HG02571 (cell line): ENCODE results near the gene OR4K1.
"Not testable (repeated sequence)": the region's sequence is repeated elsewhere in the genome, so short reads cannot be mapped to it uniquely, and the experiment has no call there.

Experiments used
- ATAC-seq: cut with Tn5 transposase; IDR thresholded peaks from one replicate; pipeline ENCODE4 v1.9.1; 2021; ENCODE audit warnings: mild to moderate bottlenecking, moderate library complexity; ENCODE audit not compliant: unreplicated experiment

OR4K1 gene, protein sequence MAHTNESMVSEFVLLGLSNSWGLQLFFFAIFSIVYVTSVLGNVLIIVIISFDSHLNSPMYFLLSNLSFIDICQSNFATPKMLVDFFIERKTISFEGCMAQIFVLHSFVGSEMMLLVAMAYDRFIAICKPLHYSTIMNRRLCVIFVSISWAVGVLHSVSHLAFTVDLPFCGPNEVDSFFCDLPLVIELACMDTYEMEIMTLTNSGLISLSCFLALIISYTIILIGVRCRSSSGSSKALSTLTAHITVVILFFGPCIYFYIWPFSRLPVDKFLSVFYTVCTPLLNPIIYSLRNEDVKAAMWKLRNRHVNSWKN

DNA sequence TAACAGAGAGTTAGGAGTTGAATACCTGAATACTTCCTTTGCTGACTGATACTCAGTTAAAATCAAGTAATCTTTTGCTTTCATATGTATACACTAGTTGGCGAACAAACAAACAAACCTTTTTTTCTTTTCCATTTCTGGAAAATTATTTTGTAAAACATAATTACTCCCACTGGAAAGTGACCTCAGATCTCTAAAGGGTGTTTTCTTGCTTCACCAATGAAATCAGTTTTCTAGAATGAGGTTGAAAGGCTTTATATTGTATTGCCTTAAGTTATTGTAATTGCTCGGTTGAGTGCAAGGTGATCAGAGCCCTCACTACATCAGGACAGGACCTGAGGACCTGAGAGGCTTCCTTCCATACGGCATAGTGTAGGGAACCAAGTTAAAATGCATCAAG lies at the start of gene OR4K1:
Gene OR4K1, plus strand, starts transcription at position 301 of the 400 bp plus-strand sequence. CDS start 4,750 bp downstream, outside the sequence.
- ATAC-seq, result no peak

DNA sequence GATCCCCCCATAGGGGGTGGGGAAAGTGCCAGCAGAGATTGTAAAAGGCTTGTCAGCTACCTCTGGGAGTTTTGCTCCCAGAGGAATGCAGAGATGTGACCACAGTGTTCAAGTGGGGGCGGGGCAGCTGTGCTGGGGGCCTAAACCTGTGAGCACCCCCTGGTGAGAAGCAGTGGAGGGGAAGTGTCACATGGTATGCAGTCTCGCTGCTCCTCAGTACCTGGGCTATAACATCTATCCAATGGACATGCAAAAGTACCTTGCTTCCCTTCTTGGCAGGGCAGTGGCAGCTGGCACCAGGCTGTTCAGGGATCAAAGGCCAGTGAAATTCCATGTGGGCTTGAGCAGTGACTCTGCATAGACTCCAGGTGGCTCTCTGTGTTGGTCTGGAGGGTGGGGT lies 35.4 kb upstream of the OR4K1 start:
- no peak for ATAC-seq

DNA sequence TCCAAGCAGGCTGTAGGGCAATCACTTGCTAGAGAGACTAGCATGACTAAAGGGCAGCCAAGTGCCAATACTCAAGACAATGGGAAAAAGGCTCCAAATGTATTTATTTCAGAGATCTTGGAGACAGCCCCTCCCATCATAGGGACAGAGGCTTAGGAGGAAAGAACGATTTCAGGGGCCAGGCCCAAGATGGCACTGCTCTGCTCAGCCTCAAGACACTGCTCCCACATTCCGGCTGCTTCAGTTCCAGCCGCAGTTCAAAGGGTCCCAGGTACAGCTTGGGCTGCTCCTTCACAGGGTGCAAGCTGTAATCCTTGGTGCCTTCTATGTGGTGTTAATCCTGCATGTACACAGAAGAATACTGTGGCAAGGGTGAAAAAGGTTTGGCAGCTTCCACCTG lies 29.7 kb upstream of the OR4K1 start:
- ATAC-seq, result no peak

DNA sequence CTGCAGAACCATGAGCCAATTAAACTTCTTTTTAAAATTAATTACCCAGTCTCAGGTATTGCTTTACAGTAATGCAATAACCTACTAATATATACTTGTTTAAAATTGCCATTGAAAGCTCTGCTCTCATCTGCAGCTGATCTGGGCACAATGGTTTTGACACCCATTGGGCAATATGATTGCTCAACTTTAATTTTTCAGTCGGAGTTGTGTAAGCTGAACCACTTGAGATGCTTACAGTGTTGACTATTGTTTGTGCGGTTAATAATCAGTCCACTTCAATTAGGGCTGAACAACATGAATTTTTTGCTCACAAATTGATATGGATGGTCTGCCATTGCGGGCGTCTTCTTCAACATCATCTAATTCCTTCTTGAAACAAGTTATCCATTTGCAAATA lies 28.3 kb upstream of the OR4K1 start:
- no peak for ATAC-seq

DNA sequence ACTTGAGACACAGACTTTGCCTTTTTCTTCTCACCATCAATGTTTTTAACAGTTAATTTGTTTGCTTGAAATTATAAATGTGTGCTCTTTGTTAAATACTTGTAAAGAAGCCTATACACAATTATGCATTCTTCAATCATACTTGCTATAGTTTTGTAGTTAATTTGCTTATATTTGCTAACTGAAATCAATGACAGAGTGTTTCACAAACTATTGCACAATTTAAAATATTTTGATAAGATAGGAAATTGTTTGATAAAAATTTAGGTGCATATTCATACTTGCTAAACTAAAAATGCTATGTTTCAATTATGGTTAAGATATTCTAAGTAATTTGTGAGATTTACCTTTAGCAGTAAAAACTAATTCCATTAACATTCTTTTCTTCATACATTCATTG lies 24.1 kb upstream of the OR4K1 start:
- ATAC-seq, result no peak

DNA sequence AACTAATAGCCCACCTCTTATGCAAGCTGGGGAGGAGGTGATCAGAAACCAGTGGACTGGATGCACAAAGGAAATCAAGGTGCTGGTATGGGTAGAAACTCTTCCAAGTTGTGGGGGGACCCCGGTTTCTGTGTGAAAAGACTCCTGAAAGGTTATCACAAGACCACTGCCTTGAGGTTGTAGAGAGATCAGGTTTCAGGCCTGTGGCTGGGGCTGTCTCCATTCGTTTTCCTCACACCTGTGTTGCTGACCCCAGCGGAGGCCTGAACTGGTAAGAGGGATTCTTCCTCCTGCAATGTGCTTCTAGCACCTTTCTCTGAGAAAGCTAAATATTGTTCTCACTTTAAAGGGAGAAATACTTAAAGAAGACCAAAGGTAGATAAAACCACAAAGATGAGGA lies 19.6 kb upstream of the OR4K1 start:
- ATAC-seq, result no peak

DNA sequence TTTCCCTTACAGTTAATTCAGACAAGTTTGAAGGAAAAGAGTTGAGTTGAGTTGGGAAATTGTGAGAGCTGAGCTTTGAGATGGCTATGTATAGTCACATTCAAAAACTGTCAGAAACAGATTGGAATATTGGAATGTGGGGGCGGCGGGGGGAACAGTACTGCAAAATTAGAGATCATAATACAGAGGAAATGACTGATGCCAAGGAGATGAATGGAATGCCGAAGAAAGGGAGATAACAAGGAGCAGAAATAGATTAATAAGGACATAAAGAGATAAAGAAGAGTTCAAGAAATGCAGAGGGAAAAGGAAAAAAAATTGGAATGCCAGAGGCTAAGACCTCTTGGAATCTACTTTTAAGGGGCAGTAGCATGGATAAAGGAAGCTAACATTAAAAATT lies 13.5 kb upstream of the OR4K1 start:
- ATAC-seq, result no peak

DNA sequence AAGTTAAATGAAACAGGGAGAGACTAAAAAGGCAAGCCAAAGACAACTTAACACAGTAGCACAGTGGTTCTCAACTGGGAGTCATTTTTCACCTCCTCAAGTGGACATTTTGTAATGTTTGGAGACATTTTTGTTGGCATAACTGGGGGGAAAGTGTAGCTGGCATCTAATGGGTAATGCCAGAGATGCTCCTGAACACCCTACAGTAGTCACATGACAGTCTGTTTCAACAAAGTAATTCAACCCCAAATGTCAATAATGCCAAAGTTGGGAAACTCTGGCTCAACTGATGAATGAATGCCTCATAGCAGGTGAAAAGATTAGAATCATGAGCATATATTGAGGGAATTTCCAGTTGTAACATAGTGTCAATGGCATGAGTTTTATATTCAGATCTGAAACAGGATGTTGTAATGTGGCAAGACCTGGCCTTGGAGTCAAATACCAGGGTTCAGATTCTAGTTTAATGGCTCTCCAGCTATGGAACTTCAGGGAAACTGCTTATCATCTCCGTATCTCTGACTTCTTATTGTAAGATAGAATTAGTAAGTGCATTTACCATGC lies 12.7 kb upstream of the OR4K1 start:
- no peak for ATAC-seq

DNA sequence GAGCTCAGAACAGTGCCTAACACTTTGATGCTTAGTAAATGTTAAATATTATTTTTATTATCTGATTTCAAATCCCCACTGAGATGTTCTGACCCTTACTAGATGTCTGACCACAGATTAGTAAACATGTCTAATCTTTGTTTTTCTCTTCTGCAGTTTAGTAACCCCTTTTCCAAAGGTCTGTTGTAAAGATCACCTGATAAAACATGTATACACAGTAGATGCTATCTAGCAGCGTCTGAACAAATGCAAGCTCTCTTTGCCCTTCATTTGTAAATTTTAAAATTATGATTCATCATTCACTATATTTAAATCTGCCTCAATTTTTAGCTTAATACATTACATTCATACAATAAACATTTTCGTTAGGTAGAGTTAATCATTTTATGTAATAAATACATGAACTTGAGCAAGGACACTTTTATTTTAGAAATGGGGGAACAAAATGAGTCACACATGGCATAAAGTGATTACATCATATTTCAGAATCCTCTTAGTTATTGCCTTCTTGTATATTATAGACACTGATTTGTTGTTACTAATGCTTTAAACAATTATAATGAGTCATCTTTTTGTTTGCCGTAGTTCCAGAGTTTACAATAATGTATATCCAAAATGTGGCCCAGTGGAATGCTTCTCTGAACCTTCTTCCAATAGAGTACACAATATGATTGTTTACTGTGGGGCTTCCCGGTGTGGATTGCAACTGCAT lies 12.0 kb upstream of the OR4K1 start:
- no peak for ATAC-seq

DNA sequence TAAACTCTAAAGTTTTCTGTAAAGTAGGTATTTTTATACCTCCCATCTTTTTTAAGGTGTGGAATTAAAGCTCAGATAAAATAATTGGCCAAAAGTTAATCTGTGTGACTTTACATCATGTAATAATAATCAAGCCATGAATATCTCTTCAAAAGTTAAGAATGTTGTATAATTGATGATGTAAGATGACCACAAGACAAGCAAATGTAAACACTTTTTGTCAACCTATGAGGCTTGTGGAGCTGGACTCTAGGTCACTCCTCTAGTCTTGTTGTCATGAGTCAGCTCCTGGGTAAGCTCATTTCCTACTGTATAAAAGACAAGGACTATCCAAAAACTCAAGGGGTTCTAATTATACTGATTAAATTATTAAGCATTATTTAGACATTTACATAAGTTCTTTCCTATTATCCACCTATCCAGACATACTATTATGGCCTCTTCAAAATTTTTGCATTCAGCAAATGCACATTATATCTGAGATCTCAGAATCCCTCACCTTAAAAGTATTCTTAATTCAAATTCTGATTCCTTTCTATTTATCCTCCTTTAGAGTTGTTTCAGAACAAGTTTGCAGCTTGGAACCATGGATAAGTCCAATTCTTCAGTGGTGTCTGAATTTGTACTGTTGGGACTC lies 10.6 kb upstream of the OR4K1 start, which contains the start of gene OR4K5:
Gene OR4K5, plus strand, starts transcription at position 587 of the 637 bp plus-strand sequence. Its CDS starts 0 bp downstream, at position 587.
- ATAC-seq, result no peak

DNA sequence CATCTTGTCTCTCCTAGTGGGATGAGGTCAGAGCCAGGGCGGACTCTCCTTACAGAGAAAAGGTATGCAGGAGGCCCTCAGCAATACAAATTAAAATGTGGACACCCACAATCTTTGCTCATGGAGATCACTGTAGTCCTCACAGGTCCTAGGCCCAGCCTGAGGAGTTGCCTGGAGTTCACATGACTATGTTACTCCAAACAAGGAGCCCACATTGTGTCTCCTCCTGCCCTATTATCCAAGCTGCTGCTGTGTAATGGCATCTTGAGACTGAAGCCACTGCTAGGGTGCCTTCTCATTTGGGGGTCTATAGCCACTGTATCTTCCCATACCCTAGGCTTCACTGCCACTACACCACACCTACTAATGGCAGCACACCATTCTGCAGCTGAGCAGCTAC lies 11.0 kb downstream of the OR4K1 start:
- ATAC-seq, result no peak

DNA sequence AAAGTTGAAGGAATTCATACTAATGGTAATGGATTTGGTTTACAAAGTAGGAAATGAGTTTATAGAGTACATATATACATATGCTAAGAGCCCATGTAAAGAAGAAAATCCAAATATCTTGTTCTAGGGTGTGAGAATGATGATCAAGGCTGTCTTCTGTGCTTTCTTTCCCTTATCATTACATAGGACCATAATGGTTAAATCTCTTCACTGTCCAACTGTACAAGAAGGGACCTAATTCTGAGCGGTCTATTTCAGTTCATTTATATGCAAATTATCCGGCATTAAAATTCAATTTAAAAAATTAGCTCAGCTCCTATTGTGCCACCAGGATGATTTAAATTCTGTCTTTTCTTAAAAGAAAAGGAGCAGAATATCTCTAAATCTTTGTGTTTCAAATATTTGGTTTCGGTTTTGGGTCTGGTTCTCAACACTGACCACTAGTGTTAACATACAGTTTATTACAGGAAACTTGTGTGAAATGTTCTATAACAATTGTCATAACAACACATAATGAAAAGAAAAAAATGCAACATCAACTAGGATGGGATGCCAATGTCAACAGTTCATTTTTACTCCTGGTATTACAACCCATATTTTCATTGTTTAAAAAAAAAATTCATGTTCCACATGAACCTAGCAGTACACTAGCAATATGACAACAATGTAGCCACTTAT lies 16.8 kb downstream of the OR4K1 start:
- ATAC-seq, result no peak

DNA sequence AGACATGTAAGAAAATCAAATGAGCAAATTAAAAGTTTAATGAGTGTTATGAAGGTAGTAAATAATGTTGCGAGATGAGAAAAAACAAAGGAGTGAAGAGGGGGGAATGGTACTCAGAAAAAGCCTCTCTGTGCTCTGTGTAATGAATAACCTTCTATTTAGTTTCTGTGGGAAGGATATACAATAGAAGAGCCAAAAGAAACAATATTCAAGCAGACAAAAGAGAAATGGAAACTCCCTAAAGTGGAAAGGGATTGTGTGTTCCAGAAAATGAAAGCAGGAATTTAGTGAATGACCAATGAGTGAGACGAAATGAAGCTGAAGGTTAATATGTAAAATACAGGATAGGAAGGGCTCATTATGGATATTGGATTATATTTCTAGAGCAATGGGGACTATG lies 18.5 kb downstream of the OR4K1 start:
- ATAC-seq, result no peak

DNA sequence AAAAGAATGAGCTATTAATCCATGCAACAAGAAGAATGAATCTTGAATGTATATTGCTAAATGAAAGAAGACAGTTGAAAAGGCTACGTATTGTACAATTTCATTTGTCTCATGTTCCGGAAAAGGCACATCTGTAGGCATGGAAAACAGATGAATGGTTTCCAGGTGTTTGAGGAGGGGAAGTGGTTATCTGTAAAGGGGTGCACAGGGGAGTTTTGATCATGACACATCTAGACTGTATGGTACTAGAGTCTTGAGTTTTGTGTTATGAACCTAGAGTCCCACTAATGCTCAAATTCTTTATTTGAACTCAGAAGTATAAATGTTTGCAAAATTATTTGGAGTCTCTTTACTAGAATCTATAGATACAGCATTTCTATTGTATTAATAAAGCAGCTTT lies 39.0 kb downstream of the OR4K1 start:
- ATAC-seq, result not testable (repeated sequence)

DNA sequence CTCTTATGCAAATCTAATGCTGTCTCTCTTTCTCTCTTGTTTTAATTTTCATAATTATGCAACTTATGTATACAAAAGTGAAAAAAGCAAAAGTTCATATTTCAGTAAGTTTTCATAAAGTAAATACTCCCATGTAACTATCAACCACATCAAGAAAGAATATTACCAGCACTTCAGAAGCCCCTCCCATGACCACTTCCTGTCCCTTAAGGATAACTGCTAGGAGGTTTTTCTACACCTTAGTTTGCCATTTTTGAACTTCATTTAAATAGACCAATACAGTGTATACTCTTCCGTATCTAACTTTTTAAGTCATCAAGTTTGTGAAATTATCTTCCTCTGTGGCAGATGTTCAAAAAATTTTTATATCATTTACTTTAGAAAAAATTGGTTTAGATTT lies 44.1 kb downstream of the OR4K1 start:
- ATAC-seq, result no peak

DNA sequence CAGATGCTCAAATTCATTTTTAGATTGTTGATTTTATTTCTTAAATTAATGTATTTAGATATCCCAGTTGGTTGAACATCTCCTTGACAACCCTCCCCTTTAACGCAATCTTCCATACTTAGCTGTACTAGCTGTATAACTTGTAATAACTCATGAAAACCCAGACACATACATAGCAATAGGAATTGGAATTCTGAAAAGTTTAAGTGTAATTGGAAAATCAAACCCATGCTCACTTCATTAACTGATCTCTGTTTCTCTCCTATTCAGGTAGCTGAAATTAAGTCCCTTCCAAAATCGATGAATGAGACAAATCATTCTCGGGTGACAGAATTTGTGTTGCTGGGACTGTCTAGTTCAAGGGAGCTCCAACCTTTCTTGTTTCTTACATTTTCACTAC lies 44.6 kb downstream of the OR4K1 start, which contains the start of gene OR4K15:
Gene OR4K15, plus strand, starts transcription at position 301 of the 400 bp plus-strand sequence. Its CDS starts 0 bp downstream, at position 301.
- no peak for ATAC-seq
